ENCODE measurements around the gene SPATA16. TPM values are rescaled to one million over a fixed set of nuclear protein-coding genes. Genes with fewer than 3 reads are reported as not detected.
"Not testable (repeated sequence)": the region's sequence is repeated elsewhere in the genome, so short reads cannot be mapped to it uniquely, and the experiment has no call there.

The SPATA16 gene
- not detected in 2 replicates for total RNA-seq (2014; rRNA removed; shearing (Covaris generic))
- not detected in 2 replicates for polyA plus RNA-seq (2015; cell fraction: cytosol; rRNA removed)
- not detected in 2 replicates for polyA plus RNA-seq (2015; cell fraction: nucleus; rRNA removed)

- in situ Hi-C loops (cut with HindIII; ENCODE audit: low pct_unique_long_range_greater_than_20kb, low sequenced_read_pairs), result no loop called here
These were observed at the start of gene SPATA16 for GRCh38 chr3:173140986-173141385. TSS of gene SPATA16 (minus strand) at chr3:173141235. CDS start at chr3:173117731, 23,504 bp downstream.

GRCh38 chr3:173183022-173183421, 42.0 kb upstream of the SPATA16 start:
- in situ Hi-C loops (cut with HindIII; ENCODE audit: low pct_unique_long_range_greater_than_20kb, low sequenced_read_pairs); DNase-seq (ENCODE audit: low read depth, low spot score): not testable (repeated sequence)

More at GRCh38 chr3:173140986-173141385, at the start of gene SPATA16:
- no peak for DNase-seq (ENCODE audit: low read depth, low spot score)

GRCh38 chr3:173173652-173174051, 32.6 kb upstream of the SPATA16 start:
- no peak for DNase-seq (ENCODE audit: low read depth, low spot score)
- in situ Hi-C loops (cut with HindIII; ENCODE audit: low pct_unique_long_range_greater_than_20kb, low sequenced_read_pairs), result no loop called here

- DNase-seq (ENCODE audit: low read depth, low spot score); in situ Hi-C loops (cut with HindIII; ENCODE audit: low pct_unique_long_range_greater_than_20kb, low sequenced_read_pairs): not testable (repeated sequence)
These were observed 18.1 kb upstream of the SPATA16 start for GRCh38 chr3:173159139-173159538.

GRCh38 chr3:173156533-173156932, 15.5 kb upstream of the SPATA16 start:
- in situ Hi-C loops (cut with HindIII; ENCODE audit: low pct_unique_long_range_greater_than_20kb, low sequenced_read_pairs); DNase-seq (ENCODE audit: low read depth, low spot score): not testable (repeated sequence)

GRCh38 chr3:173153631-173154030, 12.6 kb upstream of the SPATA16 start:
- DNase-seq (ENCODE audit: low read depth, low spot score), result no peak
- in situ Hi-C loops (cut with HindIII; ENCODE audit: low pct_unique_long_range_greater_than_20kb, low sequenced_read_pairs), result no loop called here

GRCh38 chr3:173139420-173139819, 1.6 kb downstream of the SPATA16 start:
- in situ Hi-C loops (cut with HindIII; ENCODE audit: low pct_unique_long_range_greater_than_20kb, low sequenced_read_pairs), result no loop called here
- no peak for DNase-seq (ENCODE audit: low read depth, low spot score)

GRCh38 chr3:173138026-173138425, 3.0 kb downstream of the SPATA16 start:
- in situ Hi-C loops (cut with HindIII; ENCODE audit: low pct_unique_long_range_greater_than_20kb, low sequenced_read_pairs), result no loop called here
- no peak for DNase-seq (ENCODE audit: low read depth, low spot score)

GRCh38 chr3:173135059-173135458, 6.0 kb downstream of the SPATA16 start:
- in situ Hi-C loops (cut with HindIII; ENCODE audit: low pct_unique_long_range_greater_than_20kb, low sequenced_read_pairs), result no loop called here
- no peak for DNase-seq (ENCODE audit: low read depth, low spot score)

GRCh38 chr3:173128633-173129032, 12.4 kb downstream of the SPATA16 start:
- in situ Hi-C loops (cut with HindIII; ENCODE audit: low pct_unique_long_range_greater_than_20kb, low sequenced_read_pairs), result no loop called here

GRCh38 chr3:173111321-173111720, 29.7 kb downstream of the SPATA16 start:
- in situ Hi-C loops (cut with HindIII; ENCODE audit: low pct_unique_long_range_greater_than_20kb, low sequenced_read_pairs), result no loop called here
- no peak for DNase-seq (ENCODE audit: low read depth, low spot score)

More at GRCh38 chr3:173128633-173129032, 12.4 kb downstream of the SPATA16 start:
- no peak for DNase-seq (ENCODE audit: low read depth, low spot score)

- DNase-seq (ENCODE audit: low read depth, low spot score), result no peak
- in situ Hi-C loops (cut with HindIII; ENCODE audit: low pct_unique_long_range_greater_than_20kb, low sequenced_read_pairs), result no loop called here
These were observed 31.9 kb downstream of the SPATA16 start for GRCh38 chr3:173109143-173109542.

- no peak for DNase-seq (ENCODE audit: low read depth, low spot score)
- in situ Hi-C loops (cut with HindIII; ENCODE audit: low pct_unique_long_range_greater_than_20kb, low sequenced_read_pairs), result no loop called here
These were observed 37.6 kb downstream of the SPATA16 start for GRCh38 chr3:173103469-173103868.

GRCh38 chr3:173098959-173099358, 42.1 kb downstream of the SPATA16 start:
- in situ Hi-C loops (cut with HindIII; ENCODE audit: low pct_unique_long_range_greater_than_20kb, low sequenced_read_pairs), result no loop called here

GRCh38 chr3:173096994-173097785, 43.8 kb downstream of the SPATA16 start:
- in situ Hi-C loops (cut with HindIII; ENCODE audit: low pct_unique_long_range_greater_than_20kb, low sequenced_read_pairs), result no loop called here
- no peak for DNase-seq (ENCODE audit: low read depth, low spot score)

More at GRCh38 chr3:173098959-173099358, 42.1 kb downstream of the SPATA16 start:
- DNase-seq (ENCODE audit: low read depth, low spot score), result no peak

GRCh38 chr3:173096140-173096539, 44.9 kb downstream of the SPATA16 start:
- in situ Hi-C loops (cut with HindIII; ENCODE audit: low pct_unique_long_range_greater_than_20kb, low sequenced_read_pairs), result no loop called here
- no peak for DNase-seq (ENCODE audit: low read depth, low spot score)

- DNase-seq (ENCODE audit: low read depth, low spot score), result no peak
- in situ Hi-C loops (cut with HindIII; ENCODE audit: low pct_unique_long_range_greater_than_20kb, low sequenced_read_pairs), result no loop called here
These were observed 49.0 kb downstream of the SPATA16 start for GRCh38 chr3:173092038-173092437.

GRCh38 chr3:173090492-173090891, 50.5 kb downstream of the SPATA16 start:
- DNase-seq (ENCODE audit: low read depth, low spot score), result no peak
- in situ Hi-C loops (cut with HindIII; ENCODE audit: low pct_unique_long_range_greater_than_20kb, low sequenced_read_pairs), result no loop called here

- in situ Hi-C loops (cut with HindIII; ENCODE audit: low pct_unique_long_range_greater_than_20kb, low sequenced_read_pairs), result no loop called here
These were observed 51.8 kb downstream of the SPATA16 start for GRCh38 chr3:173089283-173089682.

More at GRCh38 chr3:173089283-173089682, 51.8 kb downstream of the SPATA16 start:
- DNase-seq (ENCODE audit: low read depth, low spot score), result no peak
